Measurements from ENCODE around the gene EBF3. TPM values are rescaled to one million over a fixed set of nuclear protein-coding genes. Genes with fewer than 3 reads are reported as not detected.

EBF3 gene
- total RNA-seq, 2 donors from 2014 or later = 0.12 to 0.80 TPM

DNA sequence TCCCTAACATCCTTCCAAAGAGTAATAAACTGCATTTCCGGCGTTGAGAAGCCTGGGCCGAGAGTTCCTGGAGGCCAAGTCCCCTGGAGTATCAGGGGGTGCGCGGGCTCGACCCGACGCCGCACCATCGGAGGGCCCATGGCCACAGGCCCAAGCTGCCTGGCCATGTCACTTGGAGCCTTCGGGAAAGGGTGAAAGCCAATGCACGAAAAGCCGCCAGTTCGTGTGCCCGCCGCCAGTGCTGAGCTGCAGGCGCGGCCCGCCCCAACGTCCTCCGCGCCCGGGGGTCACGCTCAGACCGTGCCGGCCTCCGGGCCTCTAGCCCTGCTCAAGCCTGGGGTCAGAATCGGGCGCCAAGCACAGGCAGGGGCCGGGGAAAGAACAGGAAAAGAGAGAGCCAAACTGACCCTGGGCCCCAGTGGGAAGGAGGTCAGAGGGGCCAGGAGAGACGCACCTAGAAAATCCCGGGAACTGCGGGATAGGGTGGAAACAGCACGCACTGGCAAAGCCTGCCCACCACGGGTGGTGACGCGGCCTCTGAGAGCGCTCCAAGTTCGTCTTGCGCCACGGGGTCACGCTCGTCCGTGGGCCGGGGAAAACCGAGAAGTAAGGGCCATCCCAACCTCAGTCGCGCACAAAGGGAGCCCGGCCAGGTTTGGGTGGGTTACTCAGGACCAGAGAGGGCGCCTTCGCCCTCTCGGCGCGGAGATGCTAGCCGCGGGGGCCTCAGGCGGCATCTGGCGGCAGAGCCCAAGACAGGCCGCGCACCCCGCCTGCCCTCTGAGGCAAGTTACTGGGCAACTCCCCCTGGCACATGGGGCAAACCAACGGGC lies 4.2 kb upstream of the EBF3 start:
- intact Hi-C loops (cut with DNase I) = no loop called here
- TF ChIP-seq, protein P1, sequence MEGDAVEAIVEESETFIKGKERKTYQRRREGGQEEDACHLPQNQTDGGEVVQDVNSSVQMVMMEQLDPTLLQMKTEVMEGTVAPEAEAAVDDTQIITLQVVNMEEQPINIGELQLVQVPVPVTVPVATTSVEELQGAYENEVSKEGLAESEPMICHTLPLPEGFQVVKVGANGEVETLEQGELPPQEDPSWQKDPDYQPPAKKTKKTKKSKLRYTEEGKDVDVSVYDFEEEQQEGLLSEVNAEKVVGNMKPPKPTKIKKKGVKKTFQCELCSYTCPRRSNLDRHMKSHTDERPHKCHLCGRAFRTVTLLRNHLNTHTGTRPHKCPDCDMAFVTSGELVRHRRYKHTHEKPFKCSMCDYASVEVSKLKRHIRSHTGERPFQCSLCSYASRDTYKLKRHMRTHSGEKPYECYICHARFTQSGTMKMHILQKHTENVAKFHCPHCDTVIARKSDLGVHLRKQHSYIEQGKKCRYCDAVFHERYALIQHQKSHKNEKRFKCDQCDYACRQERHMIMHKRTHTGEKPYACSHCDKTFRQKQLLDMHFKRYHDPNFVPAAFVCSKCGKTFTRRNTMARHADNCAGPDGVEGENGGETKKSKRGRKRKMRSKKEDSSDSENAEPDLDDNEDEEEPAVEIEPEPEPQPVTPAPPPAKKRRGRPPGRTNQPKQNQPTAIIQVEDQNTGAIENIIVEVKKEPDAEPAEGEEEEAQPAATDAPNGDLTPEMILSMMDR (IDR thresholded peaks at IDR 0.05) = no peak
- Histone ChIP-seq H3K9ac (ENCODE audit: low read depth in 2 of 2, low read length in 2 of 2) (no peak overlapping the region), H3K4me3 (no peak overlapping the region), H3K27me3 (peaks cover 94% of the 10 kb centered on the region), H3K27ac (no peak overlapping the region), H3K36me3 (no peaks in the 10 kb centered on the region), H3K9me3 (no peaks in the 10 kb centered on the region), H3K4me1 (peaks cover 3% of the 10 kb centered on the region)
- no peak for DNase-seq

DNA sequence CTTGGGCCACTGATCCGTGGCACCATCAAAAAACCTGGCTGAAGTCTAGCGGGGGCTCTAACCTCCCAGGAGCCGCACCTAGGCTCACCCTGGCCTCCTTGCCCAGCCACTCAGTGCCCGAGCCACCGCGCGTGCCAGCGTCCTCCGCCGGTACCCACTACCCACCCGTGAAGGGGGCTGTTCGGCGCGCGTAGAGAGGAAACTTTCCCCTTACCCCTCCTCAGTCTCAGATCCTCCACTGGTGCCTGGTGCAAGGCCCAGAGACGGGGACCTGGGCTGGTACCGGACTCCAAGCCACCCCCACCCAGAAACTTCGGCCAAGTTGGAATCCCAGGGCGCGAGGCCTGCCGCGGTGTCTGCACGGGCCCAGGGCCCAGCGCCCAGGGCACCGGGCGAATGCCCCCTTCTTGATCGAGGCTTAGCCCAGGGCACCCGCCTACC lies 3.5 kb upstream of the EBF3 start:
- H3K4me3 ChIP-seq = no peak overlapping the region
- TF ChIP-seq, protein P1 (IDR thresholded peaks at IDR 0.05) = no peak
- no peak overlapping the region for H3K9ac ChIP-seq (ENCODE audit: low read depth in 2 of 2, low read length in 2 of 2)
- intact Hi-C loops (cut with DNase I) = no loop called here
- H3K9me3 ChIP-seq = no peaks in the 10 kb centered on the region
- H3K4me1 ChIP-seq = peaks cover 9% of the 10 kb centered on the region
- no peak overlapping the region for H3K27ac ChIP-seq
- peaks cover 94% of the 10 kb centered on the region for H3K27me3 ChIP-seq
- DNase-seq = no peak
- no peaks in the 10 kb centered on the region for H3K36me3 ChIP-seq

- peaks cover 9% of the 10 kb centered on the region for H3K4me1 ChIP-seq
- no peaks in the 10 kb centered on the region for H3K9me3 ChIP-seq
- H3K36me3 ChIP-seq = no peaks in the 10 kb centered on the region
- H3K27ac ChIP-seq = no peak overlapping the region
- H3K4me3 ChIP-seq = no peak overlapping the region
- no peak overlapping the region for H3K9ac ChIP-seq (ENCODE audit: low read depth in 2 of 2, low read length in 2 of 2)
- H3K27me3 ChIP-seq = peaks cover 94% of the 10 kb centered on the region
- intact Hi-C loops (cut with DNase I) = no loop called here
- no peak for DNase-seq
- TF ChIP-seq, protein P1 (IDR thresholded peaks at IDR 0.05) = no peak
These were observed 3.0 kb upstream of the EBF3 start for GRCh38 chr10:129966889-129967578.

DNA sequence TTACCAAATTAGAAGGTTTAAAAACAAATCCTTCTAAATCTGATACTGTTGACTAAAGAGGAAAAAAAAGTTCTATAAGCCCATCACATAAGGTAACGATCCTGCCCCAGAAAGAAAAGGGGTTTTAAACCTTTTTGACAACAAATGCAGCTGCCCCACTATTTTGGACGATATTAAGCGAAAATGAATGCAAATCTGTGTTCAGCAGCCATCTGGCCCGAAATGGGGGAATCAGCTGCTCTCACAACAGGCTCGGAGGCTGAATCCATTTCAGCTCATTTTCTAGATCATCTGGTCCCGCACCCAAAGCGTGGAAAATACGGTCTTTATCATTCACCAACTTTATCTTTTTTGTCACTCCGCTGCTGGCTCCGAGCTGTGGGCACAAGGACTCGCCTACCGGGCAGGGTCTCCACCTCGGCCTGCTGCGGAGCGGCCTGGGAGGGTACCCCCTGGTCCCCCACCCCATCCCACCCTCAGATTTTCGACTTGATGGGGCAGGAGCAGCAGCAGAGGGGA lies 2.4 kb upstream of the EBF3 start:
- Histone ChIP-seq H3K36me3 (no peaks in the 10 kb centered on the region), H3K9me3 (no peaks in the 10 kb centered on the region), H3K4me3 (no peak overlapping the region), H3K27ac (no peak overlapping the region), H3K27me3 (peaks cover 96% of the 10 kb centered on the region), H3K9ac (ENCODE audit: low read depth in 2 of 2, low read length in 2 of 2) (no peak overlapping the region), H3K4me1 (peaks cover 9% of the 10 kb centered on the region)
- TF ChIP-seq, protein P1 (IDR thresholded peaks at IDR 0.05) = no peak
- intact Hi-C loops (cut with DNase I) = no loop called here
- no peak for DNase-seq

GRCh38 chr10:129965959-129966358 lies 1.9 kb upstream of the EBF3 start:
- Histone ChIP-seq H3K9me3 (no peaks in the 10 kb centered on the region), H3K27me3 (peaks cover 96% of the 10 kb centered on the region), H3K4me3 (no peak overlapping the region), H3K4me1 (peaks cover 9% of the 10 kb centered on the region), H3K9ac (ENCODE audit: low read depth in 2 of 2, low read length in 2 of 2) (no peak overlapping the region), H3K27ac (no peak overlapping the region), H3K36me3 (no peaks in the 10 kb centered on the region)
- no peak for DNase-seq
- TF ChIP-seq, protein P1 (IDR thresholded peaks at IDR 0.05) = no peak
- intact Hi-C loops (cut with DNase I) = no loop called here

Data from colonic mucosa (tissue), 4 donors.